CD14-positive monocyte (primary cell): ENCODE measurements around the gene ZNF724. TPM values are rescaled to one million over a fixed set of nuclear protein-coding genes. Genes with fewer than 3 reads are reported as not detected.

ENCODE experiments used
- DNase-seq, 3 donors: peaks; one replicate each; pipeline ENCODE4 v3.0.0-alpha.2; 2011 to 2022
- H2AFZ ChIP-seq: 2 replicates; pipeline ENCODE4 v1.6.0; 2012; ENCODE audit warnings: mild to moderate bottlenecking, low read depth, low read length, inconsistent platforms; ENCODE audit not compliant: insufficient read depth, poor library complexity, severe bottlenecking
- H3K27ac ChIP-seq, 2 donors: 1 replicate in 1 of 2; 2 replicates in 1 of 2; pipeline ENCODE4 v1.5.1; 2012 to 2013; ENCODE audit warnings: low read length in 2 of 2, control low read depth in 1 of 2, inconsistent platforms in 1 of 2, low read depth in 1 of 2, mild to moderate bottlenecking in 1 of 2
- H3K27me3 ChIP-seq, 2 donors: one replicate each; pipeline versions ENCODE4 v1.6.0 to v1.6.1; 2011 to 2013; ENCODE audit warnings: low read length in 2 of 2; ENCODE audit not compliant: control insufficient read depth in 2 of 2, insufficient read depth in 2 of 2
- H3K36me3 ChIP-seq, 2 donors: replicated peaks in 1 of 2; 1 replicate in 1 of 2; 2 replicates in 1 of 2; pipeline versions ENCODE4 v1.5.1 to v1.6.1; 2012 to 2013; ENCODE audit warnings: low read length in 2 of 2, control low read depth in 1 of 2, inconsistent platforms in 1 of 2, mild to moderate bottlenecking in 1 of 2; ENCODE audit not compliant: insufficient read depth in 2 of 2, control insufficient read depth in 1 of 2
- H3K4me1 ChIP-seq, 2 donors: 1 replicate in 1 of 2; 2 replicates in 1 of 2; pipeline versions ENCODE4 v1.5.1 to v1.6.1; 2012 to 2013; ENCODE audit warnings: low read length in 2 of 2, control low read depth in 1 of 2, inconsistent platforms in 1 of 2, mild to moderate bottlenecking in 1 of 2, moderate library complexity in 1 of 2; ENCODE audit not compliant: insufficient read depth in 2 of 2, control insufficient read depth in 1 of 2
- H3K4me2 ChIP-seq: replicated peaks from 2 replicates; pipeline ENCODE3; 2012; ENCODE audit warnings: low read length, moderate library complexity, mild to moderate bottlenecking; ENCODE audit not compliant: poor library complexity, severe bottlenecking; ENCODE audit errors: extremely low read depth
- H3K4me3 ChIP-seq, 3 experiments: fragments of 200-600 bp in 1 of 3; sonication (generic) in 1 of 3; replicated peaks in 1 of 3; 1 replicate in 2 of 3; 2 replicates in 1 of 3; pipeline ENCODE4 v1.5.1; 2011 to 2013; ENCODE audit warnings: low read length in 3 of 3, mild to moderate bottlenecking in 3 of 3, control low read depth in 2 of 3, low read depth in 2 of 3, inconsistent platforms in 1 of 3, moderate library complexity in 1 of 3
- H3K79me2 ChIP-seq: 2 replicates; pipeline ENCODE4 v1.6.0; 2012; ENCODE audit warnings: mild to moderate bottlenecking, control low read depth, inconsistent platforms, low read length, moderate library complexity; ENCODE audit not compliant: insufficient read depth
- H3K9ac ChIP-seq: 2 replicates; pipeline ENCODE4 v1.6.0; 2017; ENCODE audit warnings: low read length, mild to moderate bottlenecking; ENCODE audit not compliant: insufficient read depth, poor library complexity, severe bottlenecking
- H3K9me3 ChIP-seq, 2 donors: replicated peaks in 1 of 2; 1 replicate in 1 of 2; 2 replicates in 1 of 2; pipeline versions ENCODE4 v1.5.1 to v1.6.1; 2012 to 2013; ENCODE audit warnings: low read length in 2 of 2, control low read depth in 1 of 2; ENCODE audit not compliant: control insufficient read depth in 1 of 2, insufficient read depth in 1 of 2
- H4K20me1 ChIP-seq: 2 replicates; pipeline ENCODE4 v1.6.0; 2012; ENCODE audit warnings: mild to moderate bottlenecking, low read length, control low read depth, moderate library complexity; ENCODE audit not compliant: insufficient read depth
- H3K27ac Mint-ChIP-seq, 7 donors: one replicate each; pipeline ENCODE4 v1.8.0; 2020; ENCODE audit warnings: mild to moderate bottlenecking in 7 of 7, mixed read lengths in 7 of 7, moderate library complexity in 6 of 7, inconsistent platforms in 2 of 7
- H3K27me3 Mint-ChIP-seq, 3 donors: one replicate each; pipeline ENCODE4 v1.8.0; 2021 to 2022; ENCODE audit warnings: low read depth in 3 of 3, mild to moderate bottlenecking in 3 of 3, mixed read lengths in 3 of 3, moderate library complexity in 3 of 3, inconsistent platforms in 1 of 3
- H3K36me3 Mint-ChIP-seq, 2 donors: one replicate each; pipeline ENCODE4 v1.8.0; 2020; ENCODE audit warnings: mixed read lengths in 2 of 2, inconsistent platforms in 1 of 2, mild to moderate bottlenecking in 1 of 2
- H3K4me1 Mint-ChIP-seq: one replicate; pipeline ENCODE4 v1.8.0; 2020; ENCODE audit warnings: mild to moderate bottlenecking, mixed read lengths
- H3K4me3 Mint-ChIP-seq, 2 donors: one replicate each; pipeline ENCODE4 v1.8.0; 2020; ENCODE audit warnings: mild to moderate bottlenecking in 2 of 2, mixed read lengths in 2 of 2, moderate library complexity in 1 of 2
- H3K9me3 Mint-ChIP-seq, 7 donors: one replicate each; pipeline ENCODE4 v1.8.0; 2020 to 2022; ENCODE audit warnings: mixed read lengths in 7 of 7, mild to moderate bottlenecking in 6 of 7, moderate library complexity in 6 of 7, inconsistent platforms in 2 of 7
- WGBS: methylation state at CpG from one replicate; pipeline ENCODE4 v1.1.5; 2013; ENCODE audit warnings: missing lambda C conversion rate; ENCODE audit not compliant: insufficient coverage; 5-methylcytosine and 5-hydroxymethylcytosine counted together
- intact Hi-C, 2 donors: fragments of 100-400 bp; cut with micrococcal nuclease; formaldehyde crosslinking; loops; one replicate each; pipeline versions ENCODE4 v1.15.0 to v1.15.1; 2023
- polyA plus RNA-seq, 3 donors: library from polyadenylated mRNA; depleted of rRNA in 1 of 3; unstranded in 2 of 3; stranded (reverse) in 1 of 3; fragments of 300-500 nt in 2 of 3; fragments of >200 nt in 1 of 3; fragmentation: Illumina TruSeq in 2 of 3; gene quantifications; 1 replicate in 2 of 3; 2 replicates in 1 of 3; pipeline ENCODE4 v1.2.3, GENCODE V29; 2012 to 2021
- TF ChIP-seq, protein P1 (sequence below): fragments of 200-600 bp; IDR thresholded peaks from one replicate; pipeline ENCODE4 v1.8.0; 2022; ENCODE audit warnings: antibody characterized with exemption, mild to moderate bottlenecking

ZNF724 gene
- polyA plus RNA-seq, 3 donors: 0.25 to 0.59 (median 0.40) TPM

GRCh38 chr19:23273590-23274412, 23.6 kb upstream of the ZNF724 start:
- intact Hi-C loops: no loop called here
- peak overlapping the region; percentile 33 to 88 (median 72) for H3K27ac Mint-ChIP-seq

GRCh38 chr19:23273022-23273589, 22.9 kb upstream of the ZNF724 start:
- Mint-ChIP-seq H3K27me3 (peaks cover 2 to 9% (median 6%) of the 10 kb centered on the region in 3 donors), H3K4me3 (peak overlapping the region; percentile 97), H3K27ac (peak overlapping the region in 2 of 7 donors; percentile 33 to 58), H3K9me3 (peaks cover 0 to 10% (median 2%) of the 10 kb centered on the region in 7 donors), H3K36me3 (peaks cover 11 to 39% of the 10 kb centered on the region in 2 donors), H3K4me1 (peaks cover 14% of the 10 kb centered on the region)
- Histone ChIP-seq H3K27me3 (no peaks in the 10 kb centered on the region), H3K4me1 (peaks cover 11 to 17% of the 10 kb centered on the region in 2 donors), H3K4me2 (peak overlapping the region; percentile 89), H3K9me3 (no peaks in the 10 kb centered on the region), H4K20me1 (no peaks in the 10 kb centered on the region), H3K79me2 (peaks cover 5% of the 10 kb centered on the region), H2AFZ (peak overlapping the region; percentile 96), H3K27ac (peak overlapping the region; percentile 25 to 69), H3K36me3 (peaks cover 0 to 20% of the 10 kb centered on the region in 2 donors), H3K4me3 (peak overlapping the region; percentile 77 to 96 (median 92)), H3K9ac (peak overlapping the region; percentile 84)
- TF ChIP-seq, protein P1, sequence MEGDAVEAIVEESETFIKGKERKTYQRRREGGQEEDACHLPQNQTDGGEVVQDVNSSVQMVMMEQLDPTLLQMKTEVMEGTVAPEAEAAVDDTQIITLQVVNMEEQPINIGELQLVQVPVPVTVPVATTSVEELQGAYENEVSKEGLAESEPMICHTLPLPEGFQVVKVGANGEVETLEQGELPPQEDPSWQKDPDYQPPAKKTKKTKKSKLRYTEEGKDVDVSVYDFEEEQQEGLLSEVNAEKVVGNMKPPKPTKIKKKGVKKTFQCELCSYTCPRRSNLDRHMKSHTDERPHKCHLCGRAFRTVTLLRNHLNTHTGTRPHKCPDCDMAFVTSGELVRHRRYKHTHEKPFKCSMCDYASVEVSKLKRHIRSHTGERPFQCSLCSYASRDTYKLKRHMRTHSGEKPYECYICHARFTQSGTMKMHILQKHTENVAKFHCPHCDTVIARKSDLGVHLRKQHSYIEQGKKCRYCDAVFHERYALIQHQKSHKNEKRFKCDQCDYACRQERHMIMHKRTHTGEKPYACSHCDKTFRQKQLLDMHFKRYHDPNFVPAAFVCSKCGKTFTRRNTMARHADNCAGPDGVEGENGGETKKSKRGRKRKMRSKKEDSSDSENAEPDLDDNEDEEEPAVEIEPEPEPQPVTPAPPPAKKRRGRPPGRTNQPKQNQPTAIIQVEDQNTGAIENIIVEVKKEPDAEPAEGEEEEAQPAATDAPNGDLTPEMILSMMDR: no peak
- intact Hi-C loops: no loop called here
- peak in 1 of 3 donors; percentile 17 for DNase-seq
- WGBS: no CpG with 5 or more reads among the region's 10 CpGs

More at GRCh38 chr19:23273590-23274412, 23.6 kb upstream of the ZNF724 start:
- peaks cover 0 to 12% (median 2%) of the 10 kb centered on the region in 7 donors for H3K9me3 Mint-ChIP-seq
- Histone ChIP-seq H3K4me3 (peak overlapping the region; percentile 77 to 96 (median 92)), H2AFZ (peak overlapping the region; percentile 96), H3K27ac (peak overlapping the region; percentile 39 to 69), H3K9ac (peak overlapping the region; percentile 84), H3K79me2 (peaks cover 5% of the 10 kb centered on the region), H4K20me1 (no peaks in the 10 kb centered on the region), H3K27me3 (no peaks in the 10 kb centered on the region), H3K4me2 (peak overlapping the region; percentile 89), H3K4me1 (peaks cover 11 to 17% of the 10 kb centered on the region in 2 donors), H3K9me3 (no peaks in the 10 kb centered on the region), H3K36me3 (peaks cover 0 to 20% of the 10 kb centered on the region in 2 donors)
- peaks cover 2 to 9% (median 6%) of the 10 kb centered on the region in 3 donors for H3K27me3 Mint-ChIP-seq
- under 1% methylated on average over 44 of the region's 50 CpGs for WGBS
- peak overlapping the region; percentile 97 for H3K4me3 Mint-ChIP-seq
- peak; percentile 70 to 72 (median 71) for DNase-seq
- TF ChIP-seq, protein P1: no peak
- peaks cover 11 to 32% of the 10 kb centered on the region in 2 donors for H3K36me3 Mint-ChIP-seq
- H3K4me1 Mint-ChIP-seq: peaks cover 14% of the 10 kb centered on the region
